ENCODE results near the gene PPP2R3A.
A peak's percentile ranks its signal among the peaks of the same experiment; 100 is the strongest.

The PPP2R3A gene

GRCh38 chr3:135917927-135918597 lies 47.5 kb upstream of the PPP2R3A start:
- TF ChIP-seq EZH2phosphoT487 (IDR thresholded peaks at IDR 0.05; ENCODE audit: low read length) (no peak), CTCF (IDR thresholded peaks at IDR 0.05; ENCODE audit: low read length) (no peak), EZH2 (optimal IDR thresholded peaks at IDR 0.05; ENCODE audit: low read depth, low read length) (no peak)
- Histone ChIP-seq H3F3A (ENCODE audit: insufficient read depth, low read length) (no peaks in the 10 kb centered on the region), H3K9me2 (replicated peaks; ENCODE audit: insufficient read depth, low read length) (no peaks in the 10 kb centered on the region), H3K79me2 (ENCODE audit: low read length) (no peaks in the 10 kb centered on the region), H3K9ac (ENCODE audit: low read length) (no peak overlapping the region), H3K4me2 (ENCODE audit: low read depth, low read length) (no peak overlapping the region), H3K36me3 (replicated peaks; ENCODE audit: insufficient read depth, low read length) (no peaks in the 10 kb centered on the region), H3K4me3 (ENCODE audit: low read length) (no peak overlapping the region), H3K9me3 (replicated peaks; ENCODE audit: insufficient read depth, low read length) (no peaks in the 10 kb centered on the region), H3K27ac (ENCODE audit: low read length) (no peak overlapping the region), H2AFZ (ENCODE audit: low read length) (no peak overlapping the region), H4K20me1 (ENCODE audit: insufficient read depth, low read length) (no peaks in the 10 kb centered on the region), H3K4me1 (ENCODE audit: low read length) (no peaks in the 10 kb centered on the region), H3K27me3 (replicated peaks; ENCODE audit: insufficient read depth, low read length) (no peaks in the 10 kb centered on the region)
- no peak for DNase-seq

GRCh38 chr3:135918600-135918999 lies 46.9 kb upstream of the PPP2R3A start:
- H3K79me2 ChIP-seq (ENCODE audit: low read length), result no peaks in the 10 kb centered on the region
- no peak overlapping the region for H2AFZ ChIP-seq (ENCODE audit: low read length)
- H3K36me3 ChIP-seq (replicated peaks; ENCODE audit: insufficient read depth, low read length), result no peaks in the 10 kb centered on the region
- H3F3A ChIP-seq (ENCODE audit: insufficient read depth, low read length), result no peaks in the 10 kb centered on the region
- no peak overlapping the region for H3K4me3 ChIP-seq (ENCODE audit: low read length)
- DNase-seq, result no peak
- no peaks in the 10 kb centered on the region for H3K4me1 ChIP-seq (ENCODE audit: low read length)
- H4K20me1 ChIP-seq (ENCODE audit: insufficient read depth, low read length), result no peaks in the 10 kb centered on the region
- no peaks in the 10 kb centered on the region for H3K9me2 ChIP-seq (replicated peaks; ENCODE audit: insufficient read depth, low read length)
- no peaks in the 10 kb centered on the region for H3K9me3 ChIP-seq (replicated peaks; ENCODE audit: insufficient read depth, low read length)
- H3K4me2 ChIP-seq (ENCODE audit: low read depth, low read length), result no peak overlapping the region
- no peaks in the 10 kb centered on the region for H3K27me3 ChIP-seq (replicated peaks; ENCODE audit: insufficient read depth, low read length)
- no peak overlapping the region for H3K9ac ChIP-seq (ENCODE audit: low read length)
- no peak overlapping the region for H3K27ac ChIP-seq (ENCODE audit: low read length)
- TF ChIP-seq EZH2phosphoT487 (IDR thresholded peaks at IDR 0.05; ENCODE audit: low read length), result no peak
- TF ChIP-seq CTCF (IDR thresholded peaks at IDR 0.05; ENCODE audit: low read length), result peak; percentile 35

- no peak for TF ChIP-seq CTCF (IDR thresholded peaks at IDR 0.05; ENCODE audit: low read length)
- TF ChIP-seq EZH2phosphoT487 (IDR thresholded peaks at IDR 0.05; ENCODE audit: low read length), result no peak
- no peak for TF ChIP-seq EZH2 (optimal IDR thresholded peaks at IDR 0.05; ENCODE audit: low read depth, low read length)
- H2AFZ ChIP-seq (ENCODE audit: low read length), result no peak overlapping the region
- no peak for DNase-seq
- no peak overlapping the region for H3K4me3 ChIP-seq (ENCODE audit: low read length)
- H3K79me2 ChIP-seq (ENCODE audit: low read length), result no peaks in the 10 kb centered on the region
- no peaks in the 10 kb centered on the region for H3K27me3 ChIP-seq (replicated peaks; ENCODE audit: insufficient read depth, low read length)
- no peaks in the 10 kb centered on the region for H3F3A ChIP-seq (ENCODE audit: insufficient read depth, low read length)
- H4K20me1 ChIP-seq (ENCODE audit: insufficient read depth, low read length), result no peaks in the 10 kb centered on the region
- no peak overlapping the region for H3K4me2 ChIP-seq (ENCODE audit: low read depth, low read length)
- no peaks in the 10 kb centered on the region for H3K9me3 ChIP-seq (replicated peaks; ENCODE audit: insufficient read depth, low read length)
- no peak overlapping the region for H3K27ac ChIP-seq (ENCODE audit: low read length)
- no peaks in the 10 kb centered on the region for H3K9me2 ChIP-seq (replicated peaks; ENCODE audit: insufficient read depth, low read length)
- H3K36me3 ChIP-seq (replicated peaks; ENCODE audit: insufficient read depth, low read length), result no peaks in the 10 kb centered on the region
- no peaks in the 10 kb centered on the region for H3K4me1 ChIP-seq (ENCODE audit: low read length)
- no peak overlapping the region for H3K9ac ChIP-seq (ENCODE audit: low read length)
Observed at GRCh38 chr3:135920275-135920674, 45.3 kb upstream of the PPP2R3A start.
